Stomach smooth muscle (tissue), 2 donors: ENCODE data around the gene XIRP2.

Experiments used
- H3K27ac ChIP-seq: one replicate; pipeline ENCODE4 v1.7.0; 2013; ENCODE audit warnings: mild to moderate bottlenecking, low read length, inconsistent platforms
- H3K27me3 ChIP-seq, 2 donors: one replicate each; pipeline ENCODE4 v1.7.0; 2013; ENCODE audit warnings: low read length in 2 of 2; ENCODE audit not compliant: insufficient read depth in 2 of 2, control insufficient read depth in 1 of 2
- H3K36me3 ChIP-seq, 2 donors: one replicate each; pipeline ENCODE4 v1.7.0; 2013; ENCODE audit warnings: low read length in 2 of 2; ENCODE audit not compliant: control insufficient read depth in 2 of 2, insufficient read depth in 2 of 2
- H3K4me1 ChIP-seq: one replicate; pipeline ENCODE4 v1.7.0; 2013; ENCODE audit warnings: low read length; ENCODE audit not compliant: control insufficient read depth, insufficient read depth
- H3K4me3 ChIP-seq, 2 donors: one replicate each; pipeline ENCODE4 v1.7.0; 2013; ENCODE audit warnings: low read length in 2 of 2
- H3K9ac ChIP-seq, 2 donors: one replicate each; pipeline ENCODE4 v1.7.0; 2013; ENCODE audit warnings: low read length in 2 of 2, mild to moderate bottlenecking in 1 of 2
- H3K9me3 ChIP-seq, 2 donors: one replicate each; pipeline ENCODE4 v1.7.0; 2013; ENCODE audit warnings: low read length in 2 of 2; ENCODE audit not compliant: control insufficient read depth in 2 of 2
- donor health status: healthy.
- donor health status: Pancreatic carcinoma.

Gene XIRP2

GRCh38 chr2:167298017-167298416 is 409.7 kb downstream of the XIRP2 start:
- Histone ChIP-seq H3K4me1 (no peaks in the 10 kb centered on the region), H3K36me3 (no peaks in the 10 kb centered on the region), H3K27me3 (peaks cover 0 to 28% of the 10 kb centered on the region in 2 donors), H3K27ac (no peak overlapping the region), H3K9me3 (no peaks in the 10 kb centered on the region), H3K4me3 (no peak overlapping the region), H3K9ac (no peak overlapping the region)
